NB4 (cell line): Measurements from ENCODE around the gene PTCD1.
A peak's percentile ranks its signal among the peaks of the same experiment; 100 is the strongest.

Experiments used
- DNase-seq: peaks from one replicate; pipeline ENCODE4 v3.0.0; 2010; ENCODE audit warnings: low read depth
- H3K4me3 ChIP-seq: one replicate; pipeline ENCODE4 v1.5.1; 2011; ENCODE audit warnings: mild to moderate bottlenecking, low read depth, low read length, moderate library complexity
- CTCF ChIP-seq: IDR thresholded peaks from one replicate; pipeline ENCODE4 v1.5.1; 2012; ENCODE audit warnings: low read depth, low read length
- MAX ChIP-seq: IDR thresholded peaks from 2 replicates; pipeline ENCODE4 v1.6.1; 2011; ENCODE audit warnings: low read depth, low read length
- MYC ChIP-seq: IDR thresholded peaks from 2 replicates; pipeline ENCODE4 v1.6.1; 2011; ENCODE audit warnings: low read depth, low read length
- POLR2A ChIP-seq: IDR thresholded peaks from 2 replicates; pipeline ENCODE4 v1.6.1; 2011; ENCODE audit warnings: mild to moderate bottlenecking; ENCODE audit not compliant: insufficient read length; ENCODE audit errors: extremely low read depth

The PTCD1 gene

GRCh38 chr7:99455874-99456273, 17.3 kb upstream of the PTCD1 start:
- peak; percentile 17 for TF ChIP-seq POLR2A
- no peak for TF ChIP-seq MYC
- no peak for TF ChIP-seq CTCF
- no peak overlapping the region for H3K4me3 ChIP-seq
- no peak for DNase-seq

- TF ChIP-seq MYC (no peak), POLR2A (no peak), CTCF (no peak), MAX (no peak)
- H3K4me3 ChIP-seq = no peak overlapping the region
- no peak for DNase-seq
Measured at GRCh38 chr7:99453105-99453504, 14.5 kb upstream of the PTCD1 start.

- DNase-seq = no peak
- no peak overlapping the region for H3K4me3 ChIP-seq
- no peak for TF ChIP-seq POLR2A
Measured at GRCh38 chr7:99452541-99452940, 13.9 kb upstream of the PTCD1 start.

GRCh38 chr7:99451936-99452335, 13.3 kb upstream of the PTCD1 start:
- TF ChIP-seq CTCF = no peak

GRCh38 chr7:99449326-99449725, 10.7 kb upstream of the PTCD1 start:
- no peak for DNase-seq

More at GRCh38 chr7:99451936-99452335, 13.3 kb upstream of the PTCD1 start:
- no peak for DNase-seq
- H3K4me3 ChIP-seq = no peak overlapping the region

GRCh38 chr7:99448855-99449254, 10.3 kb upstream of the PTCD1 start:
- H3K4me3 ChIP-seq = no peak overlapping the region
- no peak for DNase-seq
- TF ChIP-seq POLR2A = no peak
- TF ChIP-seq CTCF = no peak
- no peak for TF ChIP-seq MAX
- no peak for TF ChIP-seq MYC

More at GRCh38 chr7:99449326-99449725, 10.7 kb upstream of the PTCD1 start:
- TF ChIP-seq MAX (no peak), POLR2A (no peak), CTCF (no peak), MYC (no peak)
- no peak overlapping the region for H3K4me3 ChIP-seq

- peak; percentile 52 for DNase-seq
Measured at GRCh38 chr7:99447943-99448342, 9.3 kb upstream of the PTCD1 start.

More at GRCh38 chr7:99447943-99448342, 9.3 kb upstream of the PTCD1 start:
- no peak overlapping the region for H3K4me3 ChIP-seq
- TF ChIP-seq MAX (no peak), CTCF (peak; percentile 33)
